ENCODE data around the gene ARHGAP10.

Gene ARHGAP10

GRCh38 chr4:147958057-147958456 lies 226.2 kb downstream of the ARHGAP10 start:
- Mint-ChIP-seq H3K4me1 (no peaks in the 10 kb centered on the region), H3K4me3 (no peak overlapping the region), H3K27me3 (no peaks in the 10 kb centered on the region), H3K36me3 (peaks cover 6% of the 10 kb centered on the region), H3K27ac (no peak overlapping the region), H3K9me3 (no peaks in the 10 kb centered on the region)
- DNase-seq: no peak
- CTCF ChIA-PET: no interaction called here

DNA sequence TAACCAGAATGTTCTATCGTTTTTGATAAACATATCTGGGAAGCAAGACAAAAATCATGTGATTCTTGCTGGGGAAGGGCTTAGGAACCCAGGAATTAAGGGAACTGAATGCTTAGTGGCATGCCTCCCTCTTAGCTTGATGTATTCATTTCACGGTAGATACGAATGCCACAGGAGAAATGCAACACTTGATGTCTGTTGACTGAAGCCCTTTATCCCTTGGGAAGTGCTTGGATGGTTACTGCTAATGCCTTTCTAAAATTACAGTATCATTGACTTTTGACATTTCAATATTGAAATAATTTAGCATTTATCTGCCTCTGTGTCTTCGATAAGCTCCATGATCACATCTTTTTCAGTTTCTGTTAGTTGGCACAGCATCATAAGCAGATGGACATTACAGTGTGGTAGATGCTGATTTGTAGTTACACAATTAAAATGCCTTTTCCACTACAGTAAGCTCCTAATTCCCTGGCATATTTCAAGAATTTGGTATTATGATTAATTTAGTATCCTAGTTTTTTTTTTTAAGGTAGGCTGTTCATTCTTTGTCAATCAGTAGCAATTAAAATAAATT lies 226.7 kb downstream of the ARHGAP10 start:
- no peak for DNase-seq
- no peaks in the 10 kb centered on the region for H3K9me3 Mint-ChIP-seq
- H3K4me1 Mint-ChIP-seq: no peaks in the 10 kb centered on the region
- no peak overlapping the region for H3K27ac Mint-ChIP-seq
- CTCF ChIA-PET: interaction anchor here (0.6 kb wide), 1 partner anchor 29 kb away, joined by 3 read pairs; no protein-coding TSS in a partner anchor
- H3K27me3 Mint-ChIP-seq: no peaks in the 10 kb centered on the region
- no peak overlapping the region for H3K4me3 Mint-ChIP-seq
- peaks cover 5% of the 10 kb centered on the region for H3K36me3 Mint-ChIP-seq

DNA sequence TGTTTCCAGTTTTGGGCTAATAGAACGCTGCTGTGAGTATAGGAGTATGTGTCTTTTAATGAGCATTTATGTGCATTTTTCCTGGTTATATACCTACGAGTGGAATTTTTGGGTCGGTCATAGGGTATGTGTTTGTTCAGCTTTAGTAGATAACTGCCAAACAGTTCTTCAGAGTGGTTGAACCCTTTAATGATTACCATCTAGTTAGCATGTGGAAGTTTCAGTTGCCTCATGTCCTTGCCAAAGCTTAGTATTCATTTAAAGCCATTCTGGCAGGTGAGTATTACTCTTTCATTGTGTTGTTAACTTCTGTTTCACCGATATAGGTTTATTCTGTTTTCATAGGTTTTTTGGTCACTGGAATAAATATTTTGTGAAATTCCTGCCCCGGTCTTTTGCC lies 229.1 kb downstream of the ARHGAP10 start:
- no peak overlapping the region for H3K27ac Mint-ChIP-seq
- peaks cover 2% of the 10 kb centered on the region for H3K36me3 Mint-ChIP-seq
- H3K27me3 Mint-ChIP-seq: no peaks in the 10 kb centered on the region
- no peaks in the 10 kb centered on the region for H3K4me1 Mint-ChIP-seq
- DNase-seq: no peak
- no peaks in the 10 kb centered on the region for H3K9me3 Mint-ChIP-seq
- H3K4me3 Mint-ChIP-seq: no peak overlapping the region
- CTCF ChIA-PET: interaction anchor here (1.0 kb wide), 1 partner anchor 24 kb away, joined by 3 read pairs; no protein-coding TSS in a partner anchor

DNA sequence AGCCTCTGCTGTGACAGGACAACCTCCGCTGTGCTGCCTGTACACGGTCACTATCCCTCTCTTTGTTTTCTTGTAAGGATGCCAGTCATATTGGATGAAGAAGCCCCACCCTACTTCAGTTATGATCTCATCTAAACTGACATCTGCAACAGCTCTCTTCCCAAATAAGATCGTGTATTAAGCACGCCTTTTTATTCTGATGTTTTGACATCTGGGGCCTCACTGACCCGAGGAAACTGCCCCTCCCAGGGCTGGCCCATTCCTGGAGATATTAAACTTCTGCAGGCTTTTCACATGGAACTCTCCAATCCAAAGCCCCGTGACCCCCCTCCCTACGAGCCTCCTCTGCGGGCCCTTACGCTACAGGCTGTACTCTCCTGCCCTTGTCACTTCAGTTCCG lies 232.0 kb downstream of the ARHGAP10 start:
- H3K27me3 Mint-ChIP-seq: no peaks in the 10 kb centered on the region
- CTCF ChIA-PET: no interaction called here
- no peaks in the 10 kb centered on the region for H3K4me1 Mint-ChIP-seq
- no peak overlapping the region for H3K27ac Mint-ChIP-seq
- H3K36me3 Mint-ChIP-seq: peaks cover 2% of the 10 kb centered on the region
- DNase-seq: no peak
- no peaks in the 10 kb centered on the region for H3K9me3 Mint-ChIP-seq
- no peak overlapping the region for H3K4me3 Mint-ChIP-seq

GRCh38 chr4:147964266-147964880 lies 232.5 kb downstream of the ARHGAP10 start:
- H3K4me3 Mint-ChIP-seq: no peak overlapping the region
- peaks cover 2% of the 10 kb centered on the region for H3K36me3 Mint-ChIP-seq
- no peaks in the 10 kb centered on the region for H3K9me3 Mint-ChIP-seq
- H3K4me1 Mint-ChIP-seq: no peaks in the 10 kb centered on the region
- CTCF ChIA-PET: no interaction called here
- H3K27ac Mint-ChIP-seq: no peak overlapping the region
- no peaks in the 10 kb centered on the region for H3K27me3 Mint-ChIP-seq
- DNase-seq: no peak

- CTCF ChIA-PET: interaction anchor here (0.7 kb wide), 1 partner anchor 227 kb away, joined by 3 read pairs; no protein-coding TSS in a partner anchor
- Mint-ChIP-seq H3K27me3 (no peaks in the 10 kb centered on the region), H3K9me3 (no peaks in the 10 kb centered on the region), H3K4me1 (no peaks in the 10 kb centered on the region), H3K4me3 (no peak overlapping the region), H3K27ac (no peak overlapping the region), H3K36me3 (peaks cover 2% of the 10 kb centered on the region)
- no peak for DNase-seq
Observed at GRCh38 chr4:147965056-147965455, 233.2 kb downstream of the ARHGAP10 start.

DNA sequence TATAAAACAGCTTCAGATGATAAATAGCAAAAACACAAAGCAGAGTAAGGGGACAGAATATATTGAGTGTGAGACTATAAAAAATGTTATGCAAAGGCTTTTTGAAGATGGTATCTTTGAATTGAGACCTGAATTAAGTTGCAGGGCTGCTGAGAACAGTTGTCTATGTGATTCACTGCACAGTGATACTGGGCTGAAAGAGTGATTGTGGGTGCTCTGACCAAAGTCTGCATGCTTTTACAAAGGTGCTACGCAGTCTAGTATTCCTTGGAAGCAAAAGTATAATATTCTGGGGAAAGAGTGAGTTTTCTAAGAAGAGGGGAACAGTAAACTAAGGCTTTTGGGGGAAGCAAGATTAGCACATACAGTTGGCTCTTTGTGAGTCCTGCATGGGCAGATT lies 234.0 kb downstream of the ARHGAP10 start:
- H3K36me3 Mint-ChIP-seq: peaks cover 4% of the 10 kb centered on the region
- no peaks in the 10 kb centered on the region for H3K9me3 Mint-ChIP-seq
- no peak overlapping the region for H3K4me3 Mint-ChIP-seq
- no peak overlapping the region for H3K27ac Mint-ChIP-seq
- no peaks in the 10 kb centered on the region for H3K4me1 Mint-ChIP-seq
- no peak for DNase-seq
- no peaks in the 10 kb centered on the region for H3K27me3 Mint-ChIP-seq
- CTCF ChIA-PET: no interaction called here

DNA sequence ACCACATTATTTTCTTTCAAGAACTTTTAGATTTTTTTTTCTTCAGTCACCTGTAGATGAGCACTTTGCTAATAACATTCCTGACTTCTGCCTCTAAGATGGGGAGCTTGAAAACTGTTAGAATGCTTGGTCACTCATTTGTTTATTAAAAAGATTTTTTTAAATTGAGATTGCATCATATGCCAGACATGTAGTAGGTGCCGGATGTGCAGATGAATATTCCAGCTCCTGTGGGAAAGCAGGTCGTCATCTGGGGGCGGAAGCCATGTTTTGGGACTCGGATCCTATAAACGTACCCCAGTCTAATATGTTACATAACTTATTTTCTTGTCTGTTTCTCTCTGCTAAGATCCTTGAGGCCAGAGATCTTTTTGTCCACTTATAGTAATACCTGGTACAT lies 236.8 kb downstream of the ARHGAP10 start:
- no peak overlapping the region for H3K4me3 Mint-ChIP-seq
- no peak overlapping the region for H3K27ac Mint-ChIP-seq
- H3K27me3 Mint-ChIP-seq: no peaks in the 10 kb centered on the region
- H3K9me3 Mint-ChIP-seq: no peaks in the 10 kb centered on the region
- CTCF ChIA-PET: no interaction called here
- peaks cover 4% of the 10 kb centered on the region for H3K36me3 Mint-ChIP-seq
- no peaks in the 10 kb centered on the region for H3K4me1 Mint-ChIP-seq
- no peak for DNase-seq

- CTCF ChIA-PET: no interaction called here
- H3K36me3 Mint-ChIP-seq: peaks cover 4% of the 10 kb centered on the region
Observed at GRCh38 chr4:147969573-147970385, 237.9 kb downstream of the ARHGAP10 start.

GRCh38 chr4:147971116-147971515 lies 239.2 kb downstream of the ARHGAP10 start:
- Mint-ChIP-seq H3K36me3 (peaks cover 2% of the 10 kb centered on the region), H3K4me3 (no peak overlapping the region), H3K9me3 (no peaks in the 10 kb centered on the region), H3K4me1 (no peaks in the 10 kb centered on the region), H3K27me3 (no peaks in the 10 kb centered on the region), H3K27ac (no peak overlapping the region)
- DNase-seq: no peak
- CTCF ChIA-PET: no interaction called here

More at GRCh38 chr4:147969573-147970385, 237.9 kb downstream of the ARHGAP10 start:
- Mint-ChIP-seq H3K9me3 (no peaks in the 10 kb centered on the region), H3K4me1 (no peaks in the 10 kb centered on the region), H3K27ac (no peak overlapping the region), H3K27me3 (no peaks in the 10 kb centered on the region), H3K4me3 (no peak overlapping the region)
- no peak for DNase-seq

DNA sequence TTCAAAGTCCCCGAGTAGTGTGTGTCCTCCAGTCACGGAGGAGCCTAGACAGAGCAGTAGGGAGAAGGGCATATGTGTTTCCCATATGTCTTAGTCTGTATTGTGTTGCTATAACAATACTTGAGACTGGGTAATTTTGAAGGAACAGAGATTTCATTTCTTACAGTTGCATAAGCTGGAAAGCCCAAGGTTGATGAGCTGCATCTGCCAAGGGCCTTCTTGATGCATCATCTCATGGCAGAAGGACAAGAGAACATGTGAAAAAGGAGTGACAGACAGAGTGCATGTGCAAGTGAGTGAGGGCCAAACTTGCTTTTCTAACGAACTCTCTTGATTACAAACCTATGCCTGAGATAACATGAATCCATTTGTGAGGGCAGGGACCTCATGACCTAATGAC lies 243.4 kb downstream of the ARHGAP10 start:
- Mint-ChIP-seq H3K4me1 (peaks cover 4% of the 10 kb centered on the region), H3K9me3 (no peaks in the 10 kb centered on the region), H3K27ac (no peak overlapping the region), H3K36me3 (no peaks in the 10 kb centered on the region), H3K27me3 (no peaks in the 10 kb centered on the region), H3K4me3 (no peak overlapping the region)
- CTCF ChIA-PET: no interaction called here
- no peak for DNase-seq

- Mint-ChIP-seq H3K27ac (no peak overlapping the region), H3K4me1 (peaks cover 13% of the 10 kb centered on the region), H3K9me3 (no peaks in the 10 kb centered on the region), H3K4me3 (no peak overlapping the region), H3K27me3 (no peaks in the 10 kb centered on the region), H3K36me3 (no peaks in the 10 kb centered on the region)
- CTCF ChIA-PET: no interaction called here
- DNase-seq: no peak
Observed at GRCh38 chr4:147975933-147976928, 244.3 kb downstream of the ARHGAP10 start.

- CTCF ChIA-PET: no interaction called here
- Mint-ChIP-seq H3K27ac (no peak overlapping the region), H3K4me1 (peaks cover 20% of the 10 kb centered on the region), H3K4me3 (no peak overlapping the region), H3K36me3 (no peaks in the 10 kb centered on the region), H3K9me3 (no peaks in the 10 kb centered on the region), H3K27me3 (no peaks in the 10 kb centered on the region)
- DNase-seq: no peak
Observed at GRCh38 chr4:147980586-147980985, 248.7 kb downstream of the ARHGAP10 start.

DNA sequence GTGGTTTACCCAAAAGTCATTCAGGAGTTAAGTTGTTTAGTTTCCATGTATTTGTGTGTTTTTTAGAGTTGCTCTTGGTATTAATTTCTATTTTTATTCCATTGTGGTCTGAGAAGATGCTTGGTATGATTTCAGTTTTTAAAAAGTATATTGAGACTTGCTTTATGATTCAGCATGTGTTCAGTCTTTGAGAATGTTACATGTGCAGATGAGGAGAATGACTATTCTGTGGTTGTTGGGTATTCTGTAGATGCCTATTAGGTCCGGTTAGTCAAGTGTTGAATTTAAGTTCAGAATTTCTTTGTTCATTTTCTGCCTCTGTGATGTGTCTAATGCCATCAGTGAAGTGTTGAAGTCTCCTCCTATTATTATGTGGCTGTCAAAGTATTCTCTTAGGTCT lies 249.4 kb downstream of the ARHGAP10 start:
- Mint-ChIP-seq H3K4me1 (peaks cover 20% of the 10 kb centered on the region), H3K4me3 (no peak overlapping the region), H3K27ac (no peak overlapping the region), H3K36me3 (no peaks in the 10 kb centered on the region), H3K9me3 (no peaks in the 10 kb centered on the region), H3K27me3 (no peaks in the 10 kb centered on the region)
- DNase-seq: no peak
- CTCF ChIA-PET: no interaction called here
